Activated CD4-positive, alpha-beta T cell treated with anti-CD3 and anti-CD28 coated beads, Interleukin-2, amount 10 ng/mL, durations not matched to agents 24 days and 14 days (primary cell): ENCODE results near the gene RAB8B. TPM values are rescaled to one million over a fixed set of nuclear protein-coding genes. Genes with fewer than 3 reads are reported as not detected.

Source experiments
- DNase-seq: peaks from one replicate; pipeline ENCODE4 v3.0.0; 2022
- H3K27ac Mint-ChIP-seq: one replicate; pipeline ENCODE4 v1.8.0; 2022; ENCODE audit warnings: mild to moderate bottlenecking, mixed read lengths
- H3K27me3 Mint-ChIP-seq: one replicate; pipeline ENCODE4 v1.8.0; 2022; ENCODE audit warnings: mixed read lengths
- H3K36me3 Mint-ChIP-seq: one replicate; pipeline ENCODE4 v1.8.0; 2022; ENCODE audit warnings: low read depth, mild to moderate bottlenecking, mixed read lengths
- H3K4me1 Mint-ChIP-seq: one replicate; pipeline ENCODE4 v1.8.0; 2021; ENCODE audit warnings: mixed read lengths
- H3K4me3 Mint-ChIP-seq: one replicate; pipeline ENCODE4 v1.8.0; 2022; ENCODE audit warnings: mild to moderate bottlenecking, moderate library complexity, mixed read lengths
- H3K9me3 Mint-ChIP-seq: one replicate; pipeline ENCODE4 v1.8.0; 2021; ENCODE audit warnings: mixed read lengths
- intact Hi-C: fragments of 100-400 bp; cut with micrococcal nuclease; formaldehyde crosslinking; loops from one replicate; pipeline ENCODE4 v1.15.1; 2023
- total RNA-seq: library from RNA; stranded (reverse); gene quantifications from 2 replicates; pipeline ENCODE4 v1.2.3, GENCODE V29; 2022

Gene RAB8B
- total RNA-seq, 1 donor from 2014 or later, result 186 TPM

- DNase-seq, result no peak
- no peaks in the 10 kb centered on the region for H3K36me3 Mint-ChIP-seq
- intact Hi-C loops, result no loop called here
- no peak overlapping the region for H3K27ac Mint-ChIP-seq
- no peaks in the 10 kb centered on the region for H3K9me3 Mint-ChIP-seq
- H3K27me3 Mint-ChIP-seq, result peaks cover 5% of the 10 kb centered on the region
- peaks cover 6% of the 10 kb centered on the region for H3K4me1 Mint-ChIP-seq
- no peak overlapping the region for H3K4me3 Mint-ChIP-seq
Observed at GRCh38 chr15:63165166-63165859, 24.1 kb upstream of the RAB8B start.

- intact Hi-C loops, result no loop called here
Observed at GRCh38 chr15:63166219-63166618, 23.2 kb upstream of the RAB8B start.

GRCh38 chr15:63169788-63170187 lies 19.6 kb upstream of the RAB8B start:
- DNase-seq, result no peak
- Mint-ChIP-seq H3K4me3 (no peak overlapping the region), H3K36me3 (no peaks in the 10 kb centered on the region), H3K4me1 (peaks cover 6% of the 10 kb centered on the region), H3K27ac (no peak overlapping the region), H3K27me3 (peaks cover 5% of the 10 kb centered on the region), H3K9me3 (no peaks in the 10 kb centered on the region)
- intact Hi-C loops, result no loop called here

More at GRCh38 chr15:63166219-63166618, 23.2 kb upstream of the RAB8B start:
- Mint-ChIP-seq H3K27ac (no peak overlapping the region), H3K4me1 (peaks cover 6% of the 10 kb centered on the region), H3K9me3 (no peaks in the 10 kb centered on the region), H3K4me3 (no peak overlapping the region), H3K36me3 (no peaks in the 10 kb centered on the region), H3K27me3 (peaks cover 5% of the 10 kb centered on the region)
- DNase-seq, result no peak

DNA sequence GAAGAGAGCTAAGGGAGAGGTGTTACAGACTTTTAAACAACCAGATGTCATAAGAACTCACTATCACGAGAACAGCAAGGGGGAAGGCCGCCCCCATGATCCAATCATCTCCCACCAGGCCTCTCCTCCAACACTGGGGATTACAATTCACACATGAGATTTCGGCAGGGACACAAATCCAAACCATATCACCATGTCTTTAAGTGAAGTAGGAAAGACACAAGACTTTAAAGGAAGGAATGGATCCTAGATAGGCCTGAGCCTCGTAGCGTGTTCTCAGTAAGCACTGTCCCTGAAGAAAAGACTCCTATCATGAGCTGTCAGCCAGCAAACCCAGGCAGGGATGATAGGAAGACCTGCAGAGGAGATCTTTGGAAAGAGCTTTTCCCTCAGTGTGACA lies 17.0 kb upstream of the RAB8B start:
- Mint-ChIP-seq H3K4me1 (peaks cover 3% of the 10 kb centered on the region), H3K36me3 (no peaks in the 10 kb centered on the region), H3K27ac (no peak overlapping the region), H3K9me3 (no peaks in the 10 kb centered on the region), H3K27me3 (no peaks in the 10 kb centered on the region), H3K4me3 (no peak overlapping the region)
- DNase-seq, result no peak
- intact Hi-C loops, result no loop called here

- peaks cover 5% of the 10 kb centered on the region for H3K4me1 Mint-ChIP-seq
- no peak overlapping the region for H3K4me3 Mint-ChIP-seq
- H3K27me3 Mint-ChIP-seq, result no peaks in the 10 kb centered on the region
- H3K36me3 Mint-ChIP-seq, result no peaks in the 10 kb centered on the region
- no peaks in the 10 kb centered on the region for H3K9me3 Mint-ChIP-seq
- DNase-seq, result no peak
- H3K27ac Mint-ChIP-seq, result no peak overlapping the region
- intact Hi-C loops, result no loop called here
Observed at GRCh38 chr15:63172851-63173451, 16.5 kb upstream of the RAB8B start.

GRCh38 chr15:63176302-63176701 lies 13.1 kb upstream of the RAB8B start:
- H3K9me3 Mint-ChIP-seq, result no peaks in the 10 kb centered on the region
- peaks cover 7% of the 10 kb centered on the region for H3K27me3 Mint-ChIP-seq
- H3K36me3 Mint-ChIP-seq, result no peaks in the 10 kb centered on the region
- intact Hi-C loops, result no loop called here
- H3K27ac Mint-ChIP-seq, result no peak overlapping the region
- H3K4me1 Mint-ChIP-seq, result peaks cover 7% of the 10 kb centered on the region
- no peak overlapping the region for H3K4me3 Mint-ChIP-seq
- no peak for DNase-seq

GRCh38 chr15:63178034-63178433 lies 11.4 kb upstream of the RAB8B start:
- no peaks in the 10 kb centered on the region for H3K36me3 Mint-ChIP-seq
- no peak for DNase-seq
- H3K27me3 Mint-ChIP-seq, result peaks cover 11% of the 10 kb centered on the region
- intact Hi-C loops, result no loop called here
- H3K4me3 Mint-ChIP-seq, result no peak overlapping the region
- H3K4me1 Mint-ChIP-seq, result peaks cover 7% of the 10 kb centered on the region
- H3K9me3 Mint-ChIP-seq, result no peaks in the 10 kb centered on the region
- H3K27ac Mint-ChIP-seq, result no peak overlapping the region

DNA sequence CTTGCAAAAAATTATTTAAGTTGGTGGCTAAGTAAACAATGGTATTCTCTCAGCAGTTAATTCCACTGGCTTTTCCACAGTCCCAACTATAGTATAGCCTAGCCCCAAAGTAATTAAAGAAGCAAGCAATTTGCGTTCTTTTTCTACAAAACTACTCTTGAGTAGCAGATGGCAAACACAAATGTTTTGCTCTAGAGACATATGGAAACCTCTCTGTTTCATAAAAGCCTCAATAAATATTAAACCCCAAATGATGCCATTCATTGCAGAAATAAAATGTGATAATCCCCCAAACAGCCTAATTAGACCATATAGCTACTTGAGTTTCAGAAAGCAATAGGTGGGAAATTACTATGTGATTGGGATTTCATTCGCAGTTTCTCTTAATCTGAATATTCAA lies 8.7 kb upstream of the RAB8B start:
- Mint-ChIP-seq H3K9me3 (no peaks in the 10 kb centered on the region), H3K27me3 (peaks cover 13% of the 10 kb centered on the region), H3K36me3 (no peaks in the 10 kb centered on the region), H3K27ac (no peak overlapping the region), H3K4me1 (peaks cover 7% of the 10 kb centered on the region), H3K4me3 (no peak overlapping the region)
- intact Hi-C loops, result no loop called here
- no peak for DNase-seq

DNA sequence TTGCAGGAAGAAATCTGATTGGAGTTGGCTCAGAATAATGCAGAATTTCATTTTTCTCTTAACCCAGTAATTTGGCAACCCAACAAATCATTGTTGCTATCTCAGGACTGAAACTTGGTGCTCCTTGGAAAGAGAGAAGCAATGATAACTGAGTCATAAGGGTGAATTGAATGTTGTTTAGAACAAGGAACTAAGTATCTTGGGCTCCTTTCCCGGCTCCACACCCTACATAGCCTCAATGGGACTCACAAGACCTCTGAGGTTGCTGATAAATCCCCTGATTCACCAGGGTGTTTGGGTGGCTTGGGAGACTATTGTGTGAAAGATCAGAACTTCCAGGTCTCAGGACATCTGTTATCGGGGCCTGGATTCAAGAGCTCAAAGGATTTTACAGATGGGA lies 7.8 kb upstream of the RAB8B start:
- Mint-ChIP-seq H3K4me1 (peaks cover 7% of the 10 kb centered on the region), H3K36me3 (no peaks in the 10 kb centered on the region), H3K27me3 (peaks cover 16% of the 10 kb centered on the region), H3K4me3 (no peak overlapping the region), H3K9me3 (no peaks in the 10 kb centered on the region), H3K27ac (no peak overlapping the region)
- no peak for DNase-seq
- intact Hi-C loops, result no loop called here

- H3K9me3 Mint-ChIP-seq, result no peaks in the 10 kb centered on the region
- H3K36me3 Mint-ChIP-seq, result peaks cover 4% of the 10 kb centered on the region
- DNase-seq, result no peak
- H3K4me3 Mint-ChIP-seq, result no peak overlapping the region
- intact Hi-C loops, result no loop called here
- H3K27me3 Mint-ChIP-seq, result peaks cover 16% of the 10 kb centered on the region
- peak overlapping the region; percentile 34 for H3K27ac Mint-ChIP-seq
- H3K4me1 Mint-ChIP-seq, result peaks cover 13% of the 10 kb centered on the region
Observed at GRCh38 chr15:63185206-63185605, 4.2 kb upstream of the RAB8B start.

GRCh38 chr15:63186065-63186464 lies 3.3 kb upstream of the RAB8B start:
- Mint-ChIP-seq H3K27ac (no peak overlapping the region), H3K4me3 (no peak overlapping the region), H3K4me1 (peaks cover 13% of the 10 kb centered on the region), H3K36me3 (peaks cover 11% of the 10 kb centered on the region), H3K27me3 (peaks cover 11% of the 10 kb centered on the region), H3K9me3 (no peaks in the 10 kb centered on the region)
- intact Hi-C loops, result no loop called here
- DNase-seq, result no peak

GRCh38 chr15:63187589-63188226 lies 1.7 kb upstream of the RAB8B start:
- H3K36me3 Mint-ChIP-seq, result peaks cover 22% of the 10 kb centered on the region
- DNase-seq, result no peak
- peak overlapping the region; percentile 92 for H3K4me3 Mint-ChIP-seq
- H3K4me1 Mint-ChIP-seq, result peaks cover 28% of the 10 kb centered on the region
- H3K9me3 Mint-ChIP-seq, result no peaks in the 10 kb centered on the region
- H3K27me3 Mint-ChIP-seq, result peaks cover 6% of the 10 kb centered on the region
- no peak overlapping the region for H3K27ac Mint-ChIP-seq
- intact Hi-C loops, result loop anchor here (2.0 kb wide), 2 partner anchors 31 to 45 kb away; partner anchors contain the start of gene RPS27L

- peaks cover 6% of the 10 kb centered on the region for H3K27me3 Mint-ChIP-seq
- H3K4me3 Mint-ChIP-seq, result peak overlapping the region; percentile 92
- intact Hi-C loops, result loop anchor here (2.0 kb wide), 2 partner anchors 32 to 44 kb away; partner anchors contain the start of gene RPS27L
- H3K4me1 Mint-ChIP-seq, result peaks cover 33% of the 10 kb centered on the region
- no peak for DNase-seq
- H3K36me3 Mint-ChIP-seq, result peaks cover 25% of the 10 kb centered on the region
- no peaks in the 10 kb centered on the region for H3K9me3 Mint-ChIP-seq
- peak overlapping the region; percentile 92 for H3K27ac Mint-ChIP-seq
Observed at GRCh38 chr15:63188247-63188925, 1.0 kb upstream of the RAB8B start.
